ENCODE data around the gene PTGDS. TPM values are rescaled to one million over a fixed set of nuclear protein-coding genes. Genes with fewer than 3 reads are reported as not detected.

PTGDS gene
- total RNA-seq, 1 donor from 2014 or later = 52.6 TPM

DNA sequence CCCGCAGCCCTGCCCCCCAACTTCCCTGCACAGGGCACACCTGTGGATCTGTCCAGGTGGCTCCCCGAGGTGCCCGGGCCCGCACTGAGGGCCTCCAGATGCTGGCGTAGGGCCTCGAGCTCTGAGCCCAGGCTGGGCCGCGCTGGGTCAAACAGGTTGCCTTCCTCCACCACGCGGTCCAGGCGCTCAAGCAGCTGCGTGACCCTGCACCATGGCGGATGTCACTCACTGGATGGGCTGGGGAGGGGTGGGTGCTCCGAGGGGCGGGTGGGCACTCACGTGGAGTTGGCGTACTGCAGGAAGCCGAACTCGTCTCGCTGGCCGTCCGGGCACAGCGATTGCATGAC, 45.3 kb downstream of the PTGDS start:
- H3K4me3 Mint-ChIP-seq = no peak overlapping the region
- peaks cover 3% of the 10 kb centered on the region for H3K4me1 Mint-ChIP-seq
- peaks cover 1% of the 10 kb centered on the region for H3K36me3 Mint-ChIP-seq
- no peaks in the 10 kb centered on the region for H3K9me3 Mint-ChIP-seq
- H3K27me3 Mint-ChIP-seq (ENCODE audit: low read depth) = no peaks in the 10 kb centered on the region
- TF ChIP-seq, protein P1, sequence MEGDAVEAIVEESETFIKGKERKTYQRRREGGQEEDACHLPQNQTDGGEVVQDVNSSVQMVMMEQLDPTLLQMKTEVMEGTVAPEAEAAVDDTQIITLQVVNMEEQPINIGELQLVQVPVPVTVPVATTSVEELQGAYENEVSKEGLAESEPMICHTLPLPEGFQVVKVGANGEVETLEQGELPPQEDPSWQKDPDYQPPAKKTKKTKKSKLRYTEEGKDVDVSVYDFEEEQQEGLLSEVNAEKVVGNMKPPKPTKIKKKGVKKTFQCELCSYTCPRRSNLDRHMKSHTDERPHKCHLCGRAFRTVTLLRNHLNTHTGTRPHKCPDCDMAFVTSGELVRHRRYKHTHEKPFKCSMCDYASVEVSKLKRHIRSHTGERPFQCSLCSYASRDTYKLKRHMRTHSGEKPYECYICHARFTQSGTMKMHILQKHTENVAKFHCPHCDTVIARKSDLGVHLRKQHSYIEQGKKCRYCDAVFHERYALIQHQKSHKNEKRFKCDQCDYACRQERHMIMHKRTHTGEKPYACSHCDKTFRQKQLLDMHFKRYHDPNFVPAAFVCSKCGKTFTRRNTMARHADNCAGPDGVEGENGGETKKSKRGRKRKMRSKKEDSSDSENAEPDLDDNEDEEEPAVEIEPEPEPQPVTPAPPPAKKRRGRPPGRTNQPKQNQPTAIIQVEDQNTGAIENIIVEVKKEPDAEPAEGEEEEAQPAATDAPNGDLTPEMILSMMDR (IDR thresholded peaks at IDR 0.05; ENCODE audit: unreplicated experiment) = no peak
- DNase-seq (ENCODE audit: low spot score in 2 of 2, unreplicated experiment in 2 of 2) = no peak
- H3K27ac Mint-ChIP-seq = no peak overlapping the region

DNA sequence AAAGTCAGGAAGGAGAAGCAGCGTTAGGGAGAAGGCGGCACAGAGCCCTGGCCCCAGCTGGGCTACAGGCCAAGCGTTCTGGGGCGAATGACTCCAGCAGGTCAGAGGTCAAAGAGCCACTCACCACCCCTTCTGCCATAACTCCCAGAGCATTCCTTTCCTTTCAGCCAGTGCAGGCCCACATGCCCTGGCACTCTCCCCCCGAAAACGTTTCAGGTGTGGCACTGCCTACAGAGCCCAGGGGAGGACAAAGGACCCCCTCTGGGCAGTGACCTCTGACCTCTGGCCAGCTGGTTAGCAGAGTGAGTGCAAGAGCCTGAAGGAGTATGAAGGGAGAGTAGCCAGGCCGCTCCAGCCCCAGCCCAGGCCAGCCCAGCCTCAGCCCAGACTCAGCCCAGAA, 45.9 kb downstream of the PTGDS start:
- Mint-ChIP-seq H3K9me3 (no peaks in the 10 kb centered on the region), H3K4me3 (no peak overlapping the region), H3K36me3 (peaks cover 1% of the 10 kb centered on the region), H3K27me3 (ENCODE audit: low read depth) (no peaks in the 10 kb centered on the region), H3K27ac (no peak overlapping the region), H3K4me1 (peaks cover 3% of the 10 kb centered on the region)
- TF ChIP-seq, protein P1 (IDR thresholded peaks at IDR 0.05; ENCODE audit: unreplicated experiment) = no peak
- DNase-seq (ENCODE audit: low spot score in 2 of 2, unreplicated experiment in 2 of 2) = no peak

DNA sequence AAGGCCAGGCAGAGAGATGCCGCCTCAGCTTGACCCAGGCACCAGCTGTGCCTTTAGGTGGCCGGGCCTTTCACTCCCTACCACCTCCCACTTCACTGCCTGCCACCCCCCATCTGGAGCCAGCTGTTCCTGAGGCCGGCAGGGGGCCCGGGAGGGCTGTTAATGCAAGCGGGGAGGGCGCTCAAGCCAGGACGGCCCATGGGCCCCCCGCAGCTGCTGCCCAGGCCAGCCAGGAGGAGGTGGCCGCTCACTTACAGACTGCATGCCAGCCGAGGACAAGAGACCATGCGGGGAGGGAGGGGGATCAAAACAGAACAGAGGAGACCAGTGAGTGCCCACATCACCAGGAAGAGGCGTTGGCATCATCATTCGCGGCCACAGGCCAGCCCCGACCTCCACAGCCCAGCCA, 46.3 kb downstream of the PTGDS start:
- Mint-ChIP-seq H3K36me3 (peaks cover under 1% of the 10 kb centered on the region), H3K9me3 (no peaks in the 10 kb centered on the region)

DNA sequence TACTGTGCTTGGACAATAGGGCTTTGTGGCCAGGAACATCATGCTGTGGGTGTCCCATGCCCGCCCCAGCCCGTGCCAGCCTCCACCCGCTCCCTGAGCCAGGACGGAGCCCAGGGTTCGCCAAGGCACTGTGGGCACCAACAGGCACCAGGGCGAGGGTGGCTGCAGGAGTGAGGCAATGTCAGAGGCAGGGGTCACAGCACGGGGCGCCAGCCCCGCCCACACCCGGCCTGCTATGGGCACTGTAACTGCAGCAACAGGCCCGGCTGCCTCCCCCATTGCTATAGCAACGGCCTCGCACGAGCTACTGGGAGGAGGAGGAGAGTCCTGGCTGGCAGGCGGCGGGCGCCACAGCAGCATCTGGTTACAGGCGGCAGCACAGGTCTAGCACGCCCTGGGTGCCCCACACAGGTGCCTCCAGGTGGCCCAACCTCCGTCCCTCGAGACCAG, 48.2 kb downstream of the PTGDS start:
- DNase-seq (ENCODE audit: low spot score in 2 of 2, unreplicated experiment in 2 of 2) = no peak
- Mint-ChIP-seq H3K4me1 (peaks cover 8% of the 10 kb centered on the region), H3K27ac (no peak overlapping the region), H3K9me3 (no peaks in the 10 kb centered on the region), H3K4me3 (no peak overlapping the region), H3K27me3 (ENCODE audit: low read depth) (no peaks in the 10 kb centered on the region), H3K36me3 (no peaks in the 10 kb centered on the region)
- TF ChIP-seq, protein P1 (IDR thresholded peaks at IDR 0.05; ENCODE audit: unreplicated experiment) = no peak

More for the DNA sequence above, 46.3 kb downstream of the PTGDS start:
- peaks cover 3% of the 10 kb centered on the region for H3K4me1 Mint-ChIP-seq
- no peak overlapping the region for H3K4me3 Mint-ChIP-seq
- no peak overlapping the region for H3K27ac Mint-ChIP-seq
- H3K27me3 Mint-ChIP-seq (ENCODE audit: low read depth) = no peaks in the 10 kb centered on the region
- TF ChIP-seq, protein P1 (IDR thresholded peaks at IDR 0.05; ENCODE audit: unreplicated experiment) = no peak
- no peak for DNase-seq (ENCODE audit: low spot score in 2 of 2, unreplicated experiment in 2 of 2)

DNA sequence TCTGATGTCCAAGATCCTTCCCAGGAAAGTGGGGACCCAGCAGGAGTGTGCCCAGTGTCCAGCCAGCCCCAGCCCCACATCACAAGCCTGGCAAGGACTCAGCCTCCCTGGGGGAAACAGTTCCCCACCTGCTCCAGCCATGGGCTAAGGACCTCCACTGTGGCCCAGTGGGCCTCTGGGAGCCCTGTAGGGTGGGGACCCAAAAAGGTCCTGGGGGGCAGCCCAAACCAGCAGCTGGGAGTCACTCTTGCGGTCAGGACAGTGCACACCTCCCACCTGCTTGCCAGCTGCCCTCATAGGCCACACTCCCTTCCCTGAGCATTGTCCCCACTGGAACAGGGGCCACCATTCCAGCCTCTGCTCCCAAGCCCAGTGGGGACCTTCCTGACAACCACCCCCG, 49.1 kb downstream of the PTGDS start:
- H3K36me3 Mint-ChIP-seq = no peaks in the 10 kb centered on the region
- H3K27me3 Mint-ChIP-seq (ENCODE audit: low read depth) = no peaks in the 10 kb centered on the region
- H3K27ac Mint-ChIP-seq = no peak overlapping the region
- TF ChIP-seq, protein P1 (IDR thresholded peaks at IDR 0.05; ENCODE audit: unreplicated experiment) = no peak
- DNase-seq (ENCODE audit: low spot score in 2 of 2, unreplicated experiment in 2 of 2) = no peak
- no peaks in the 10 kb centered on the region for H3K9me3 Mint-ChIP-seq
- peak overlapping the region; percentile 77 for H3K4me3 Mint-ChIP-seq
- peaks cover 8% of the 10 kb centered on the region for H3K4me1 Mint-ChIP-seq

DNA sequence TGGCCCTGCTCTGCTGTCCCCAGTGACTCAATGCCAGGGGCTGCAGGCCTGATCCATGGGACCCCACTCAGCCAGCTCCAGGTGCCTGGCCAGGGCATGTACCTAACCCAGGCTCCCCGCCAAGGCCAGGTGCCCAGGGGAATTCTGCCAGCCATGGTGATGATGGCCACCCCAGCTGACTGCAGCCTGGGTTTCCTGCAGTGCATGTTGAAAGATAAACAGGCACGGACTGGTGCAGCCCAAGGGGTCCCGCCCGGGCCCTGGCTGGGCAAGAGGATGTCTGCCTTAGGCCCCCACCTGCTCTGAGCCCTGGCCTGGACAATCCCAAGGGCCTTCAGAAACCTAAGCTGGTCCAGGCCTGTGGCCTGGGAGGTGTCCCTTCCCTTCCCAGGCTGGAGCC, 49.5 kb downstream of the PTGDS start:
- no peaks in the 10 kb centered on the region for H3K36me3 Mint-ChIP-seq
- DNase-seq (ENCODE audit: low spot score in 2 of 2, unreplicated experiment in 2 of 2) = no peak
- H3K9me3 Mint-ChIP-seq = no peaks in the 10 kb centered on the region
- H3K4me1 Mint-ChIP-seq = peaks cover 8% of the 10 kb centered on the region
- TF ChIP-seq, protein P1 (IDR thresholded peaks at IDR 0.05; ENCODE audit: unreplicated experiment) = no peak
- H3K27ac Mint-ChIP-seq = no peak overlapping the region
- no peaks in the 10 kb centered on the region for H3K27me3 Mint-ChIP-seq (ENCODE audit: low read depth)
- H3K4me3 Mint-ChIP-seq = peak overlapping the region; percentile 77

Measured in mesothelial cell of epicardium (in vitro differentiated cells).